ENCODE data around the gene PCDHGC5.
A peak's percentile ranks its signal among the peaks of the same experiment; 100 is the strongest.

The PCDHGC5 gene

DNA sequence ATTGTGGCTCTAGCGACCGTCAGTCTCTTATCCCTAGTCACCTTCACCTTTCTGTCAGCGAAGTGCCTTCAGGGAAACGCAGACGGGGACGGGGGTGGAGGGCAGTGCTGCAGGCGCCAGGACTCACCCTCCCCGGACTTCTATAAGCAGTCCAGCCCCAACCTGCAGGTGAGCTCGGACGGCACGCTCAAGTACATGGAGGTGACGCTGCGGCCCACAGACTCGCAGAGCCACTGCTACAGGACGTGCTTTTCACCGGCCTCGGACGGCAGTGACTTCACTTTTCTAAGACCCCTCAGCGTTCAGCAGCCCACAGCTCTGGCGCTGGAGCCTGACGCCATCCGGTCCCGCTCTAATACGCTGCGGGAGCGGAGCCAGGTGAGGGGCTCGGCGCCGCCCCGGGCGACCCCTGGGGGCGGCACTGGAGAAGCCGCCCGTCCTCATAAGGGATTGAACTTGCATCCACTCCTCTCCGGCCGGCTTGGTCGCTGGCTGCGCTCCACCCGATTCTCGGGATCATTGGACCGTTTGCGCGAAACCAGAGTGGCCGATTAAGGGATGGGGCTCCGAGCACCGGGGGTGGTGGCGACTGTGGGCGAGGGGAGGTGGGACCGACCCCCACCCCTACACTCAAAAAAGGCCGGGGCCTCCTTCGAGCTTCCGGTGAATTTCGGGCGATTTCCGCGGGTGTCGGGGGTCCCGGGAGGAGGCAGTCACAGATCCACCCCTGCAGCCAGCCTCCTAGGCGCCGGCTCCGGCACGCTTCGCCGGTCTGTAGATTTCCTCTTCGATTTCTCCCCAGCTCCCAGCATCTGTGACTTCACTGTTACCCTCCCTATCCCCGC, 2.7 kb downstream of the PCDHGC5 start:
- DNase-seq = no peak

DNA sequence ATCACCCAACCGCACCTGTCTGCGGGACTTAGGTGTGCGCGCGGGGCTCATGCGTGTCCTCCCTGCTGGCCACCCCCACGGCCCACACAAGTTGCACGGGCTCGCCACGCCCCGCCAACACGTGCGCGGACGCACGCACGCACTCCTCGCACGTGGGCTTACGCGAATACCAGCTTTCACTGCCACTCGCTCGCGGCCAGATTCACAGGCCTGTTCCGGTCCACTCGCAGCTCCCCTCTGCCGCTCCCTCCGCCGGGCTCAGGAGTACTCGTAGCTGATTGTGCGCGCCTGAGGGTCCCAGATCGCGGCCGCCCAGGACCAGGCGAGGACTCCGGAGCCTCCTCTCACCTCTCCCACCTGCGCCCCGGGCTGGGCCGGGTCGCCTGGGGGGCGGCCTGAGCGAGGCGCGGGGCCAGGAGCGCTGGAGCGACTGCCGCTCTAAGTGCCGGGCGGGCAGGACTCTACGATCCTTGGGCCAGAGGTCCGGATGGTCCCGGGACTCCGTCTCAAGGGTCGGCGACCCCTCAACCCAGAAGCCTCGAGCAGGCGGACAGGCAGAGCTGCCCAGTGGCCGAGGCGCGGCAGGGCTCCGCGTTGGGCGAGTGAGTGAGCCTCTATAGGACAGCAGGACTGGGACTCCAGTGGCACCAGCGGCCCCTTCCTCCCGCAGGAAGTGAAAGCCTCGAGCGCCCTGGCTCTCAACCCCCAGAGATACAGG, 3.4 kb downstream of the PCDHGC5 start:
- DNase-seq = no peak

DNA sequence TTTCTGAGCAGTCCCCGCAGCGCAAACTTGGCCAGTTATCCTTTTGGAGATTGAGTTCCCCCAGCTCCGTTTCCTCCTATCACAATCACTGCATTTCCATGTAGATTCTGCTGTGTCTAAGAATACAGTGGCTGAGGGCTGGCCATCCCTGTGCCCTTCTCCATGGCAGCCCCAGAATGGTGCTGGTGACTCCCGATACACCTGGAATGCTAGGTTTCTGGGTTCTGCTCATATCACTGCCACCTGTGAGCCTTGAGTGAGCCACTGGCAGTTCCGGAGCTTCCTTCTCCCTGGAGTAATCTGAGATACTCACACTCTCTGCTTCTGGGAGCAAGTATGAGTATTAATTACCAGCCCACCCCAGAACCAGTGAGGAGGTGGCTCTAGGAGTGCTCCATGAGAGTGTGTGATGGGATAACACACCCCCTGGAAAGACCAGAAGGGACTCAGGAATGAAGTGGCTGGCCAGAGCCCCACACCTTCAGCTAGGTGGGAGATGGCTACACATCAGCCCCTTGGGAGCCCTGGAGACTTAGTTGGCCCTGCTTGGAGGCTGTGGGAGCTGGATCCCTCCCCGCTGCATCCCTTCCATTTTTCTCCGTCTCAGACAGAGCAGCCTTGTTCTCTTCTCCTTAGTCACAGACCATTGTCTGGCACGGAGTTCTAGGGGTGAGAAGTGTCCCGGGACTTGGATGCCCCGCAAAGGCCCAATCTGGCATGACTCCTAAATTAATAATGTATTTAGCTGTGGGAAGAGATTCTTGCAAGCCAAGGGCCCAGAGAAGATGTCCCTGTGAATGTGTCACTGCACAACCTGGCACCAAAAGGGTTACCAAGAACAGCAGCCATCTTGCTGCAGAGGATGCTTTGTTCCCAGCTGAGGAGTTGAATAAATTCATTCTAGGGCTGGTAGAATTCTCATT, 4.9 kb downstream of the PCDHGC5 start:
- DNase-seq = no peak

DNA sequence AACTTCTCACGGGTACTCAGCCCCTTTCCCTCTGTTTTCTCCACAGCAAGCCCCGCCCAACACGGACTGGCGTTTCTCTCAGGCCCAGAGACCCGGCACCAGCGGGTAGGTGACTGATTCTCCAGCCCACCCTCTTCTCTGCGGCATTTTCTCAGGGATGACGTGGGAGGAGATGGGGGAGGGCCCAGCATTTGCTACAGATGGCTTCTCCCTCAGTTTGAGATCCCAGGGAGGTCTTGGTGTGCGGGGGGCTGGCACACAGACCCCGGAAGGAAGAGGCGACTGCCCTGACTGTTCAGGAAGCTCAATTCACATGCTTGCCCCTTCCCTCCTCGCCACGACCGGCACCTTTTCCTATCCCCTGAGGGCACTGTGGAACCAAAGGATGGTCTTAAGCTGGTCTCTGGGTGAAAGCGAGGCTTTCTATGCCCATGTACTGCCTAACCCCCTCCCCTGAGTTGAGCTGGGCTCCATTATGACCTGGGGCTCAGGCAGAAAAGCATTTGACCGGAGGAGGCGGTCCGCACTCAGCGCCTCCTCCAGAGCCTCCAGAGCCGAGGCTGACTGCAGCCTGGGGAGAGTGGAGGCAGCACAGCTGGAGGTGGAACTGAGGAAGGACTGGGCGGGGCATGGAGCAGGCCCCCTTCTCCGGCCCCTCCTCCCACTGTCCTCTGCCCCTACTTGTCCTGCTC, 6.0 kb downstream of the PCDHGC5 start:
- DNase-seq = peak; percentile 54

DNA sequence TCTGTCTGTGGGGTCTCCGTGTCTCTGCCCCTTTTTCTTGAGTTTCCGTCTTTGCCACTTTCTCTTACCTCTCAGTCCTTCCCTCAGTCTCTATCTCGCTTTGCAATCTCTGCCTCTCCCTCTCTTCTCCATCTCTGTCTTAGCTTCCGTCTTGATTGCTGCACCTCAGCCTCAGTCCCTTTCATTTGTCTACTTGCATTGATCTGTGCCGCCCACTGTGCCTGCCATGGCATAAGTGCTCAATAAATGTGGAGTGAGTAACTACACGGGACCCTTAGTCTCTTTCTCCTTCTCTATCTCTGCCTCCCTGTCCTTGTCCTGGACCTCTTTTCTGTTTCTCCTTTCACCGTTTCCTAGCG, 6.6 kb downstream of the PCDHGC5 start:
- no peak for DNase-seq

DNA sequence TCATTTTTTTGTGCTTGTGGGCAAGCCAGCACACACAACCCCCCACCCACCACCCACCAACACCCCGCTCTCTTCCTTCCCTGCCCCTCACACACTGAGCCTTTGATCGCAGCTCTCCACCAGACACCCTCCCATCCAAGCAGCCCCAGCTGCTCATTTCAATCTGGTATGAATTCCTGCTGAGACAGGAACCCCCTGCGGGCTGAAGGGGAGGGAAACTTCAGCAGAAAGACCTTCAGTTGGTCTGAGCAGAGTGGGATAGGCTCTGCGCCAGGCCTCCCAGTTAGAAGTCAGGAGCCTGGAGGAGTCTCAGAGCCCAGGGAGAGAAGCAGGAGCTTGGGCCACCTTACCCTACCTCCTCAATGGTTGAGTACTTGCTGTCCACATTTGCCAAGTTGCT, 7.2 kb downstream of the PCDHGC5 start:
- DNase-seq = no peak

DNA sequence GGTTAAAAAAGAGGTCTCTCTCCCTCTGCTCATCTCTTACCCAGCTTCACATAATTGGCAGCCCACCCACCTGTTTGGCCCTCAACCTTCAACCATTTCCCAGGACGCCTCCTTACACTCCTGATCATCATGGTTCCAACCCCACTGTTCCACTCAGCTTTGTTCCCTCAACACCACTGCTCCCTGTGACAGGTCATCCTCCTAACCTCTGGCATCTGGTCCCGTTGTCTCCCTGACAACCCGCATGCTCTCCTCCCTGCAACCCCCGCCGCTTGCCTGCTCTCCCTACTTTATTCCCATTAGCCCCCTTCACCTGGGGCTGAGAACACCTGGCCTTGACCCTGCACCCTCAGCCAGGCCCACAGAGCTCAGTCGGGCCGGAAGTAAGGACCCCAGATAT, 12.9 kb downstream of the PCDHGC5 start:
- DNase-seq = no peak

DNA sequence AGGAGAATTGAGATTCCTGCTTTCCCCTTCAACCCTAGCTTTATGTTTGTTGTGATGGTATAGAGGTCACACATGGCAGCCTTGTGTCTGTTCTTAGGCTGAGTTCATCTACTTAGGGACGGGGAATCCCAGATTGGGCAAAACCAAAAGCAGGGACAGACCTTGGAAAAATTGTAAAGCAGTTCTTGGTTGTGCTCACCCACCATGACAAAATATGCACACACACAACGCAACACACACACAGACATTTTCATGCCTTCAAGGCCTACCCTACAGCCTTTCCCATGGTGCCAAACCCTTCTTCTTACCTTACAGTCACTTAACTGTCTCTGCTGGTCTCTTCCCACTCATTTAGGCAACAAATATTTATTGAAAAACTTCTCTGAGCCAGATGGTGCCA, 14.8 kb downstream of the PCDHGC5 start:
- DNase-seq = no peak

DNA sequence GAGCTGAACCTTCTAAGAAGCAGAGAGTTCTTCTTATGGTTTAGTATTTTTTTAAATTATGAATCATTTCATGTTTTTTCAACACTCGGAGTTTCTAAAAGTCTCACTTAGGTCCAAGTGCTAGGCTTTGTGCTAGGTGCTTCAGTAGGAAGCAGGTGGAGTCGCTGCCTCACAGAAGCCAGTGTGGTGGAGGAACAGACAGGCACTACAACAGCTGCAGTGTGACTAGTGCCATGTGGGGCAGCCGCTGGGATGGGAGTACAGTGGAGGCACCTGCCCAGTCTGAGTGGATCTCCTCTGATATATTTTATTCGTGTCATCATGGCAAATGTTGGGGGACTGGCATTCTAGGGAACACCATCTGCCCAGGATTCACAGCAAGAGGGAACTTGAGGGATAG, 15.3 kb downstream of the PCDHGC5 start:
- DNase-seq = no peak

DNA sequence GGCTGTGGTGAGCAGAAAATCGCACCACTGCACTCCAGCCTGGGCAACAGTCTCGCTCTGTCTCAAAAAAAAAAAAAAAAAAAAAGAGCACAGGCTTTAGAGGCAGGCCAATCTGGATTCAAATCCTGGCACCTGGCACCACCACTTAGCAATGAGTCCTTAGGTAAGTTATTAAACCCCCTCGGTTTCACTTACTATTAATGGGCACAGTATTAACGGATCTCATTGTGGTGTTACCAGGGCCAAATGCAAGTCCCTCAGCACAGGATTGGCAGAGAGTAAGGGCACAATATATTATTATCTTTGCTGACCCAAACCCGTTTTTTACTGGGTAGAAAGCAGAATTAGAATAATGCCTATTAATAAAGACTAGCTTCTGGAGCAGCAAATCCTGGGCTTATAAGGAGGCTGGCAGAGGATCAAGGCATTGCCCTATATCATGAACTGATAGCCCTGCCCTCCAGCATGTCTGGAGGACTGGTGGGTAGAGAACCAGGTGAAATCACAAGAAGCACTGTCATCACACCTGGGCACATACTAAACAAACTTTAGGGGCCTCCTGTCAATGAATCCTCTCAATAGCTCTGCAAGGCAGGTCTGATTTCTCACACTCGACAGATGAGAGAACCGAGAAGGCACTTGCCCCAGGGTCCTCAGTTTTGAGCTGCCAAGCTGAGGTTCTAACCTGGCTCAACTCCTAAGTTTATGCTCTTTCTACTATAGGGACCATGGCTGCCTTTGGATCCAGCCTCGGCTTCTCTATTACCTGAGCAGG, 17.7 kb downstream of the PCDHGC5 start:
- no peak for DNase-seq

DNA sequence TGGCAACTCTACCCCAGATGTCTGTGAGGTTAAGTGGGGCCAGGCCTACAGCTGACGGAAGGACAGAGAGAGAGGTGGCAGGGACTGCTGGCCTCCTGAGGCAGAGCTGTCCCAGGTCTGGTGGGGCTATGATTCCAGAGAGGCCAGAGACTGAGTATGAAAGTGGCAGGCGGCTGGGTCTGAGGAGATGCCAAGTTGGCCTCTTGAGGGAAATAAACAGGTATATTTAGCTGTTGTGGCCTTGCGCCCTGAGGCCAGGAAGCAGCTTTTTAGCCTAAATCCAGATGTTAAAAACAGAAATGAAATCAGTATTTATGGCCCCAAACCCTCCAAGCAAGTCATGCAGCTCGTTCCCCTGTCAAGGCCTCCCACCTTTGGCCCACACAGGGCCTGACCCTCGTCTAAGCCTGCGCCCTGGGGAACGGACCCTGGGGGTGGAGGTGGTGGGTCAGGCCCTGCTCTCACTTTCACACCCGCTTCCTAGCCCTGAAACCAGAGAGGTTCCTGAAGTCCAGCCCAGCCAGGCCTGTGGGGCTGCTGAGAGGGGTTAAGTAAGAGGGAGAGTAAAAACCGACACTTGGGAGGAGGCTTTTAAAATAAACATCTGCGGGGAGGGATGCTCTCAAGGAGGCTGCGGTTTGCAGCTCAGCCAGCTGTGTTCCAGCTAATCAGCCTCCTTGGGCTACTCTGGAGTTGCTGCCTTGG, 18.7 kb downstream of the PCDHGC5 start:
- DNase-seq = no peak

DNA sequence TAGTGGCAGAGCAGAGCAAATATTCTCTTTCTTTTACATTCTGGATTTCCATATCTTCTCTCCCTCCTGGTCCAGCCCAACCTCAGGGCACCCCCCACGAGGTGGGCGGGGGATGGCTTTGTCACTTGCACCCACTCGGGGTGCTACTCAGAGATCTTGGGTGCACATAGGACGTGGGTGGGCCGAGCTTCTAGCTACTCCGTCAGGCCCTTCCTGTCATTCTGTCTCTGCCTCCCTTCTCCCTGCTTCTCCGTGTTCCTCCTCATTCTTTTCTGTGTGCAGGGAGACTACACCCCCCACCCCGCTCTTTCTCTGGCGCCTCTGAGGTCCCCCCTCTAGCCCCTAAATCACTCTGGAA, 19.5 kb downstream of the PCDHGC5 start:
- DNase-seq = no peak

DNA sequence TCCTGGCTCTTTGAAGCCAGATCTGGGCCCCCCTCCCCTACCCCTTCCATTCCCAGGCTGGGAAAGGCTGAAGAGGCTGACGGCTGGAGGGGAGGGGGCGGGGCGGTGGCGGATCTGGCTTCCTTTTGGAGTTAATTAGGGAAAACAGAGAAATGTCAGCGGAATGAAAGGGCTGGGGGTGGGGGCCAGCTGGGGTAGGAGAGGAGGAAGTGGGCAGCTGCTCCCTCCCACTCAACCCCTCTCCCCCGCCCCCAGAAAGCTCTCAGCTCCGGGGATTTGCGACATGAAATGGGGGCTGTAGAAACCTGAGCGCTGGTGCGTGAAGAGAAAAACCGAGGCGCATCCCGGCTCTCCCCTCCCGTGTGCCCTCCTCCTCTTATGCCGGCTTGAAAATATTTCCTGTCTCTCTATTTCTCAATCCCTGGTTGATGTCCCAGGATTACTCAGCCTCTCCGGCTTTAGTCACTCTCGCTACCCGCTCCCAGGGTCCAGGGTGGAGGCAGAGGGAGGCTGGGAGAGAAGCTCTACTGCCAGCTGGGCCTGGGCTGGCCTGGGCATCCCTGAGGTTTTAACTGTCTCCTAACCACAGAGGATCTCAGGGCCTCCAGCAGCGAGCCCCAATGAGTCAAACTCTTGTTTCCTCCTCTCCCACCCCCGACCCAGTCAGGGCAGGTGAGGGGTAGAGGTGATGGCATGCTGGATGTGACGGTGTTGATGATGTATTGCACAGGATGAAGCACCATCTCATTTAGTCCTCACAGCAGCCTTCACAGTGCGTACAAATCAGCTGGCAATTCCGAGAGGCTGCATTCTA, 20.1 kb downstream of the PCDHGC5 start:
- DNase-seq = peak; percentile 23

DNA sequence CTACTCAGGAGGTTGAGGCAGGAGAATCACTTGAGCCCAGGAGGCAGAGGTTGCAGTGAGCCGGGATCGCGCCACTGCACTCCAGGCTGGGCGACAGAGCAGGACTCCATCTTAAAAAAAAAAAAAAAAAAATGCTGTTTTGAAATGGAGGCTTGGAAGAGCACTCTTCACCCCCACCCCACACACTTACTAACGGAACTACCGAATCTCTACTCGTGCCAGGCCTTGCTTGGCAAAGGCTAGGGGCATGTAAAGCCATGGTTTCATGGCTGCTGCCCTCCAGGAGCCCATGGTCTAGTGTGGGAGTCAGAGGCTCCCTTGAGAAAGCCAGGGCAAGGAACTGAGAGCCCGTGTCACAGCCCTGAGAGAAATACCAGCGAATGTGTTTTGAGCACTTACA, 21.3 kb downstream of the PCDHGC5 start:
- DNase-seq = no peak

DNA sequence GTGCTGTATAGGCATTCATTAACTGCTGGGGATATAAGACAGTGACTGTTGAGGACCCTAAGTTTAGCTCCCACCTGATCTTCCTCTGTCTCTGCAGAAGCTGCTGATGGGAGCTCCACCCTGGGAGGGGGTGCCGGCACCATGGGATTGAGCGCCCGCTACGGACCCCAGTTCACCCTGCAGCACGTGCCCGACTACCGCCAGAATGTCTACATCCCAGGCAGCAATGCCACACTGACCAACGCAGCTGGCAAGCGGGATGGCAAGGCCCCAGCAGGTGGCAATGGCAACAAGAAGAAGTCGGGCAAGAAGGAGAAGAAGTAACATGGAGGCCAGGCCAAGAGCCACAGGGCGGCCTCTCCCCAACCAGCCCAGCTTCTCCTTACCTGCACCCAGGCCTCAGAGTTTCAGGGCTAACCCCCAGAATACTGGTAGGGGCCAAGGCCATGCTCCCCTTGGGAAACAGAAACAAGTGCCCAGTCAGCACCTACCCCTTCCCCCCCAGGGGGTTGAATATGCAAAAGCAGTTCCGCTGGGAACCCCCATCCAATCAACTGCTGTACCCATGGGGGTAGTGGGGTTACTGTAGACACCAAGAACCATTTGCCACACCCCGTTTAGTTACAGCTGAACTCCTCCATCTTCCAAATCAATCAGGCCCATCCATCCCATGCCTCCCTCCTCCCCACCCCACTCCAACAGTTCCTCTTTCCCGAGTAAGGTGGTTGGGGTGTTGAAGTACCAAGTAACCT, 22.1 kb downstream of the PCDHGC5 start:
- DNase-seq = no peak

DNA sequence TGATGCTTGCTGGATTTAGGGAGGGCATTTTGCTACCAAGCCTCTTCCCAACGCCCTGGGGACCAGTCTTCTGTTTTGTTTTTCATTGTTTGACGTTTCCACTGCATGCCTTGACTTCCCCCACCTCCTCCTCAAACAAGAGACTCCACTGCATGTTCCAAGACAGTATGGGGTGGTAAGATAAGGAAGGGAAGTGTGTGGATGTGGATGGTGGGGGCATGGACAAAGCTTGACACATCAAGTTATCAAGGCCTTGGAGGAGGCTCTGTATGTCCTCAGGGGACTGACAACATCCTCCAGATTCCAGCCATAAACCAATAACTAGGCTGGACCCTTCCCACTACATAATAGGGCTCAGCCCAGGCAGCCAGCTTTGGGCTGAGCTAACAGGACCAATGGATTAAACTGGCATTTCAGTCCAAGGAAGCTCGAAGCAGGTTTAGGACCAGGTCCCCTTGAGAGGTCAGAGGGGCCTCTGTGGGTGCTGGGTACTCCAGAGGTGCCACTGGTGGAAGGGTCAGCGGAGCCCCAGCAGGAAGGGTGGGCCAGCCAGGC, 23.0 kb downstream of the PCDHGC5 start:
- DNase-seq = no peak

DNA sequence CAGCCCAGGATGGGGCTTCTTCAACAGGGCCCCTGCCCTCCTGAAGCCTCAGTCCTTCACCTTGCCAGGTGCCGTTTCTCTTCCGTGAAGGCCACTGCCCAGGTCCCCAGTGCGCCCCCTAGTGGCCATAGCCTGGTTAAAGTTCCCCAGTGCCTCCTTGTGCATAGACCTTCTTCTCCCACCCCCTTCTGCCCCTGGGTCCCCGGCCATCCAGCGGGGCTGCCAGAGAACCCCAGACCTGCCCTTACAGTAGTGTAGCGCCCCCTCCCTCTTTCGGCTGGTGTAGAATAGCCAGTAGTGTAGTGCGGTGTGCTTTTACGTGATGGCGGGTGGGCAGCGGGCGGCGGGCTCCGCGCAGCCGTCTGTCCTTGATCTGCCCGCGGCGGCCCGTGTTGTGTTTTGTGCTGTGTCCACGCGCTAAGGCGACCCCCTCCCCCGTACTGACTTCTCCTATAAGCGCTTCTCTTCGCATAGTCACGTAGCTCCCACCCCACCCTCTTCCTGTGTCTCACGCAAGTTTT, 23.6 kb downstream of the PCDHGC5 start:
- peak; percentile 62 for DNase-seq

DNA sequence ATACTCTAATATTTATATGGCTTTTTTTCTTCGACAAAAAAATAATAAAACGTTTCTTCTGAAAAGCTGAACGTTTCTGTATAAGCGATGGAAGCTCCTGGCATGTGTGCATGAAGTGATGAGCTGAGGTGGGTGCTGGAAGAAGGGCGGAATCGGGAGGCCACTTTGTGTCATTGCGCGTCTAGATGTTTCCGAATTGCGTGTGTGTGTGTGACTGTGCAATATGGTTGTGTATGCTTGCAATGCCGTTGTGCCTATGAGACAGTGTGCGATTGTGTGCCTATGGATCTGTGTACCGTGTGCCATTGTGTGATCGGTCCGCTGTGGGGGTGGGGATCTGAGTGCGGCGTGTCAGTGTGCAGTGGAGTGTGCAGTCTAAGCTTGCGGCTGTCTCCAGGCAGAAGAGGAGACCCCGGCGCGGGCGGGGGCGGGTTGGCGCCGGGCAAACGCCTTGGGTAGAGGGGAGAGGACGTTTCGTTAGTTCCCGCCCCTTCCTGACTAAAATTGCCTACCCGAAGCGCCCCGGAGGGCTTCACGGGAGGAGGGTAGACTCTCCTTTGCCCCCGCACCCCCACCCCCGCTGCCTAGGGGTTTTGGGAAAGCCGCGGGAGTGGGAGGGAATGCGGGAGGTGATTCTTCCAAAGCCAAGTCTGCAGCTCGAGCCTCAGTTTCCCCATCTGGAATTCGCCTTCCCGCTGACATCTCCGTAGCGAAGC, 24.2 kb downstream of the PCDHGC5 start:
- peak; percentile 68 for DNase-seq
